ENCODE results near the gene TBX18.

The TBX18 gene

DNA sequence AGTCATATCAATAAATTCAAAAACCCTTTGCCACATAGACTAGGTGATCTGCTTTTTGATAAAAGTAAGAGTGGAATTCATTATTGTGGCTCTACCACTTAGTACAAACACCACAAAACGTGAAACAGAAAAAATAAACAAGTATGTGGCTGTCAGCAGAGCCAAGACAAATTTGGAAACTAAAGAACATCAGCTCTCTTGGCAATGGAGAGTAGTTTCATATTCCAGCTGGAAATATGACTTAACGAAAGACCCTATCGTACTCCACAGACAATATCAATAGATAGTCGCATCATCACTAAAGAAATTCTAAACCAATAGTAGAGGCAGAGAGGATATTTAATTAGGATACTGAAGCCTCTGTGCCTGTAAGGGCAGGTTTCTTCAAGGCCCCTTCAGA, 20.8 kb downstream of the TBX18 start:
- no peak for DNase-seq (ENCODE audit: low read depth)

DNA sequence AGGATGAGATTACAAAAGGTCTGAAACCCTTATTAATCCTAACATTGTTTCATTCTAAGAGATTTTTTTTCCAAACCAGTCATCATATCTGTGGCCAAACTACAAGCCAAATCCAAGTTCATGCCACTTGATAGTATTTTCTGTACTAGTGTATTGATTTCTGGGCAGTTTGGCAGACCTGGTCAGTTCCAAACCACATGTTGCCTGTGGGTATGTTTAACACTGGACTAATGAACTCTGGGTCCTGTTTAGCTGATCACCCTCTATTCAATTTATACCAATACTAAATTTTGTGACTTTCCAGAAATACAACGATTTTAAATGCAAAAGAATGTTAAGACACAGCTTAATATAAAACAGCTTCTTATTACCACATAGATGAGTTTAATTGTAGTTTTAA, 24.0 kb downstream of the TBX18 start:
- DNase-seq (ENCODE audit: low read depth): no peak

DNA sequence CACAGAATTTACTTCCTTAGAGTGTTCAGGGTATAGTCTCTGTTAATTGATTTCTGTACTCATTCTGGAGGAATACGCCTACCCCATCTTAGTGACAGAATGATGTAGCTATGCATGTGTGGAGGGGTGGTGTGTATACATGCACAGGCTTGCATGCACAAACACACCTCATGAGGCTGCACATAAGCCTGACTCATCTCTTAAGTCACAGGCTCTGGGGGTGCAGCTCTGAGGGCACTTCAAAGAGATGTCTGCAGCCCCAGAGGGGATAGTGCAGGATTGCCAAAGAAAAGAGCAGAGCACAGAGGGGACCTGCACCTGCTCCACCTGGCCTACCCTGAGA, 24.6 kb downstream of the TBX18 start:
- no peak for DNase-seq (ENCODE audit: low read depth)

DNA sequence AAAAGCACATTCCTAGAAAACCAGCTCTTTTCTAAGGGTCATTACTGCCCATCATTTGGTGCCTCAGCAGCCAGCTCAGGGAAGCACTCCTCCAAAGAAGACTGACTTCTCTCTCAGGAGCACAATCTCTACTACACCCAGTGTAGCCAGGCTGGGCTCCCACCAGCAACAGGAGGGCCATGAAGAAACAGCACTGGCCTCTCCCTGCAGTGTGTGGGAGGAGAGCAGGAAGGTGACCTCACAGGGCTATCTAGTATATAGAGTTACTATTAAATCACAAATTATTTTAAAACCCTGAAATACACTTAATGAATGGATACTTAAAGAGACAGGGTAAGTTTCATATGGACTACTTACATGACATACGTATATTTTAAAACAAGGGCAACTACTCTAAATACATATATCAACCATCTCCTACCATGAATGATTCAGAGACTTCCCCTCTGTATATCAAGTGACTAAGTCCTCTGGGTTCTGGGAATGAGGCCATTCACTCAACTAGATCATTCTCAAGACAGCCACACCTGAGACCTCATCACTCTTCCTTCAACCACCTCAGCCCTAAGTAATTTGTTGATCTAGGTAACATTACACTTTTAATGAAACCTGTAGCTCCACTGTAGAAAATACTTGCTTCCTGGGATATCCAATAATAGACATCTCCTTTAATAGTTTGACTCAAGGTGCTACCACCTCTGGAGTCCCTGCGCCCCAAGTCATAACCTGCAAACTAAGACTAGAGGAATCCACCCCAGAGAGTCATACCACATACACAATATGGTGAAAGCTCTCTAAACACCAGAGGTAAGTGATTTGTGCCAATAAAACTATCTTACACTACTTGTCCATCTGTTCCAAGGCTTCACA, 25.2 kb downstream of the TBX18 start:
- DNase-seq (ENCODE audit: low read depth): no peak

DNA sequence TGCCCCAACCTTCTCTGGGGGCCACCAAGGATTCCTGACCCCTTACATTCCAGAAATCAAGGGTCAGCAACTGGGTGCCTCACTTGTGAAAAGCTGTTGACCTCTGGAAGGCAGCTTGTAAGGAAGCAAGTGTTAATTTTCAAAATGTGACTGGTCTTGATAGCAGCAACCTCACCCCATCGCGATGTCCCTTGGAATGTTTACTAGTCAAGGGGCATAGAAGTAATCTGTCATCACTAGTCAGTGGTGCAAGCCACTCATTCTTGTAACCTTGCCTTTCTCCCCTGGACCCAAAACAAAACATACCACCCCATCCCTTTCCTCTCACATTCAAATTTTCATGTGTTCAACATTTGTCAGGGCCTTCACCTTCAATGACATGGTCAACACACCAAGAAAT, 30.5 kb downstream of the TBX18 start:
- DNase-seq (ENCODE audit: low read depth): no peak

DNA sequence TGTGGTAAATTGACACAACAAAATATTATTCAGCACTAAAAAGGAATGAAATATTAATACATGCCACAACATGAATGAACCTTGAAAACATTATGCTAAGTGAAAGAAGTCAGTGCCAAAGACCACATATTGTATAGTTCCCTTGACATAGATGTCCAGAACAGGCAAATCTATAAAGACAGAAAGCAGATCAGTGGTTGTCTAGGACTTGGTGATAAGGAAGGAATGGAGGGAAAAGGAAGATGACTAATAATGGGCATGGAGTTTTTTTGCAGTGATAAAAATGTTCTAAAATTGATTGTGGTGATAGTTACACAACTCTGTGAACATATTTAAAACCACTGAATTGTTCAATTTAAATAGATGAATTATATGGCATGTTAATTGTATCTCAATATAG, 32.5 kb downstream of the TBX18 start:
- no peak for DNase-seq (ENCODE audit: low read depth)

DNA sequence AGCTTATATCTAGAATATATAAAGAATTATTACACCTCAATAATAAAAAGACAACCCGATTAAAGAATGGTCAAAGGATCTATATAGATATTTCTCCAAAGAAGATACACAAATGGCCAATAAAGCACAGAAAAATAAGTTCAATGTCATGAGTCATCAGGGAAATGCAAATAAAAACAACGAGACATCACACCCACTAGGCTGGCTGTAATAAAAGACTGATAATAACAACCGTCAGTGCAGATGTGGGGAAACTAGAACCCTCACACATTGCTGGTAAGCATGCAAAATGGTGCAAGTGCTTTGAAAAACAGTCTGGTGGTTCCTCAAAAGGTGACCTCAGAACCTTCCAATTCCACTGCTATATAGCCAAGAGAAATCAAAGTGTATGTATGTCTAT, 33.0 kb downstream of the TBX18 start:
- DNase-seq (ENCODE audit: low read depth): no peak

DNA sequence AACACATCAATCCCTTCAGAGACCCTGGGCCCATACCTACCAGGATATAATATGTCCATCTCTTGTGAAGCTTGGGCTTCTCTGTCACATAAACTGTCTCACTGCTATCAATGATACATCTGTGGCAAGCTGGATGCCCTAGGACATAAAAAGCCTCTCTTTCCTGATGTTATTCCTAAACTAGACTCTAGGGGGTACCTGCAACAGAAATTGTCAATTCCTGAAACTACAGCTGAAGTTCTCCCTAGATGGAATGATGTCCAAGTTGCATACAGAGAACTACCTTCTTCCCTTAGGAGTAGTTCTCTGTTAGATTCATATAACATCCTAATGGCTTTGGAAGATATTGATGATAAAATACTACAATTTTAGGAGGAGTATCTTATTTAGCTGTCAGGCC, 35.8 kb downstream of the TBX18 start:
- DNase-seq (ENCODE audit: low read depth): no peak

DNA sequence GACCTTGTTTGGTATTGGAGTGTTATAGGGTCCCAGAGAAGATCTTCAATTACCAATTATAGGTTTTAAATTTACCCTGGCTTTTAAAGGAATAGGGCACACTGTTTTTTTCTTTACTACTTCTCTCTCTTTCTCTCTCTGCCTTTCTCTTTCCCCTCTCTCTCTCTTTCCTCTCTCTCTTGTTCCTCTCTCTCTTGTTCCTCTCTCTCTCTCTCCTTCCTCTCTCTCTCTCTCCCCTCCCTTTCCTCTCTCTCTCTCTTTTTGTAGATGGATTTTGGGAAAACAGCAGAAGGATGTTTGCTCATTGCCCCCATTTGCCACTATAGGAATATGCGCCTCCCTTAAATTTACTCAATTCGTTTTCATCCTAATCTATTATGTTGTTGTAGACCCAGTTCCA, 45.2 kb downstream of the TBX18 start:
- DNase-seq (ENCODE audit: low read depth): no peak

DNA sequence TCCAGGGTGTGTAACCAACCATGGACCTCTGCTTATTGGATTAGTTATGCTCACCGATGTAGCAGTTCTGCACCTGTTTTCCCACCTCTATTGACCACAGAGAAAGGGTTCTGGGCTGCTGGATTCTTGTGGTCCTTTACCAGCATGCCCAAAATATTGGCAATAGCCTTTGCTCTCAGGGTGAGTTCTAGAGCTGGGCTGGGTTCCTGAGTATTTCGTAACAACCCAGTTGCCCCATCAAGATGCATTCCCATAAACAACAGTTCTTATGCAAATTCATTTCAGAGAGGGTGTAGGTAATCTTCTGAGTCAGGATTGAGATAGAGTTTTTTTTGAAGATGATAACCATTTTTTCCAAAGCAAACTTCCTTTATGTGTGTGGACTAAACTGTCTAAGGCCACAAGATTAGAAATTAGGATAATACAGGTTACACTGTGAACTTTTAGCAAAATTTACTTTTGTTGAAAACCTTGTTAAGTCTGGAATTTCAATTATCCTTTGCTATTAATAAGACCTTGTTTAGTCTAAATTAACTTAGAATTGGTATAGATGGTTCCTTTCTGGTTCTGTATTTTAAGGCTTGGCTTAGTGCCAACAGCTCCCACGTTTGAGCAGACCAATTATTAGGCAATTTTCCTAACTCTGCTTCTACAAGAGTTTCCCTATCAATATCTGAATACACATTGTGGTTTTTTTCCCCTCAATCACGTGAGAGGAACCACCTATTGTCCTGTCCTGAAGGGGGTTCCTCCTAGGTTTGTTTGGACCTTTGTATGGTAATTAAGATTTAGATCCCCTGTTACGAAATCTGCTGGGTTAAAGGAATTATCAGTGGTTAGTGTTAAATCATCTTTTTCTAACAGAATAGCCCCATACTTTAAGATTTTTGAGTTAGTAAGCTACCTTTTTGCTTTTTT, 46.1 kb downstream of the TBX18 start:
- DNase-seq (ENCODE audit: low read depth): no peak

DNA sequence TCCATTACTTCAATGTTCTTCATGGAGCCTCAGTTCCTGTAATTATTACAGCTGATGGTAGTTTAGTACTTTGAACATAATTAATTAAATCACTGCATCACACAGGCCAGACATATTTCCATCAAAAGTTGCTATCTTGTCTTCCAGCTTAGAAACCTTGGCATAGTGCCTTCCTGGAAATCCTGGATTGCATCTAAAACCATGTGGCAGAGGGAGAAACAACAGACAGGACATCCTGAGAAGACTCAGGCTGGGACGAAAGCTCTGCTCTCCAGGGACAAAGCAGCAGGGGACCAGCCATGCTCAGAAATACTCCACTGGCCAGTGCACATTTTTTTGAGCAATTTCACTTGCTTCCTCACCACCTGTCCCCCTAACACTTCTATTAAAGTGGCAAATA, 55.3 kb downstream of the TBX18 start:
- no peak for DNase-seq (ENCODE audit: low read depth)

DNA sequence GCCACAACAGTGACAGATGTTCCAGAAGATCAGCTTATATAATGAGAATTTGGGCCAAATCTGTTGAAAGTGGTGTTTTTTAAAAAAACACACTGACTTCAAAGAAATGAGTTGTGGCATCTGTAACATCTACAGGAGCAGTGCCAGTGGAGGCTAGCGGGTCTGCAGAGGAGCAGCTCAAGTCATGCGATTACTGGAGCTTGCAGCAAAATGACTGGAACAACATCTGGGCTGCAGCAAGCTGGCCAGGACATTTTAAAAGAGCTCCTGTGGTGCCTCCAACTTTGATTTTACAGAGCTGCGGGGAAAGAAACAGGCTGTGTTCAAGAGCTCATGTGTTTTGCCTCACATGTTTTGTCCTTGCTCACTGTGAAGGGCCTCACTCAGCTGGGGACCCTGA, 57.2 kb downstream of the TBX18 start:
- no peak for DNase-seq (ENCODE audit: low read depth)

DNA sequence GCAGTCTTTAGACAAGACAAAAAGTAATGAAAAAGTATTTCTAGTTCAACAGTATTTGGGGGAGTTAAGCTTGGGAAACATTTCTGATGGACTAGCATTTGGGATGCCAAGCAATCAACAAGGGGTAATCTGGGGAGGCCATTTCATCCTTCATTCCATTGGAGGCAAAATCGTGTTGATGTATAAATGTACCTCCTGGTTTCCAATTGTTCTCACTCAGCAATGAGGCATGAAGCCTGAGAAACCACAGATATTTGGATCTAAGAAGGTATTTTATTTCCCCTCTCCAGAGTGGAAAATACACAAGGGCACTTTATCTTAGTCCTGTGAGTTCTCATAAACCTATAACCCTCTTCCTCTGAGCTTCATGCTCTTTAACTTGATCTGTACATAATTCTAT, 68.2 kb downstream of the TBX18 start:
- no peak for DNase-seq (ENCODE audit: low read depth)

DNA sequence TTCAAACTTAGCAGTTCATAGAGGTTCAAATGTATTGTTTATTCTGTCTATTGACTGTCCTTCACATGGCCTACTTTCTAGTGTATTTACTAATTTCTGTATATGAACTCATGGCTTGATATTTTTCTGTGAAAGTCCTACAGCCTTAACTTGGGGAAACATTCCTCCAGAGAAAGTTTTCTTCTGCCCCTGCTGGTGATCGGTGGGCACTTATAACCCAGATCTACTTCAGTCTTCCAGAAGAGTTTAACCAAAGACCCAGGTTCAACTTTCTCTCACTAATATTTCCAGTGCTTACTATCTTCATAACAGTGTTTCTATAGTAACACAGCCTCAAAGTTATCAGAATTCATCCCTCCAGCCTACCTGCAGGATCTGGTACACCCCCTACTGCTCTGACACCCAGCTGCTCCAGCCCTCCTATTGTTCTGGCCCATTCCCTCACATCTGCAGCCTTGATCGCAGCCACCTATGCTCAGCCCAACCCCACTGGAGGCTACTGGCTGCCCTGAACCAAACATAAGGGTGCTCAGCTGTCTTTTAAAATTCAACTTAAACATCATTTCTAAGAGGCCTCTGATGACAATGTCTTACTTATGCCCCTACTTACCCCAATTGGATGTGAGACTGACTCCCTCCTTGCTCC, 72.3 kb downstream of the TBX18 start:
- no peak for DNase-seq (ENCODE audit: low read depth)

DNA sequence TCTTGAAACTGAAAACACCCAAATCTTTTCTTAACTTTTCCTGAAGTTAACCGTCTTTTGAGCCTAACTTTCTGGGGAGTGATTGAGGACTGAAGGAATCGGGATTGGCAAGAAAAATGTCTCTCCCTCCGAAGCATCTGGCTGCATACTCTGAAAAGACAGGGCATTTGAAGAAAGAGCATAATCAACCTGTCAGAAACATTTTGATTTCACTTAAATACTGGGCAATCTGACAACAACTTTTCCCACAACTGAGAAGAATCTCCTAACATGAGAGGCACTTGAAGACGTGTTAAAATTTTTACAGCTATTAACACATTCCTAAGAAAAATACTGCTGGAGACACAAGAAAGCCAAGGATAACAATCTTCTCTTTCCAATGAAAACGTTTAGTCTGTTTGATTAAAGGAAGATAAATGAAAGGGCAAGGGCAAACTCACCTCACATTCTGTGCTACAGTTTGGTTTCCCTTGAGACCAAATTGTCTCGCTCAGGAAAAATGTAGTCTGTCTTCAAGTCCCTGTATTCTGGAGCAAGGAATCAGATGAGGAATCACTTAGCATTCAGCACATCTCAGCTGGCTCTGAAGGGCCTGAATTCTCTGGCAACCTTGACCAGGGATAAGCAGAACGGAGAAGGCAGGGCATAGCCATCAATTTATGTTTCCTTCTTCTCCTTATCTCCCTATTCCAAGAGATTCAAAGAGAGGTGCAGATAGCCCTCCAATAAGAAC, 76.1 kb downstream of the TBX18 start:
- DNase-seq (ENCODE audit: low read depth): no peak

DNA sequence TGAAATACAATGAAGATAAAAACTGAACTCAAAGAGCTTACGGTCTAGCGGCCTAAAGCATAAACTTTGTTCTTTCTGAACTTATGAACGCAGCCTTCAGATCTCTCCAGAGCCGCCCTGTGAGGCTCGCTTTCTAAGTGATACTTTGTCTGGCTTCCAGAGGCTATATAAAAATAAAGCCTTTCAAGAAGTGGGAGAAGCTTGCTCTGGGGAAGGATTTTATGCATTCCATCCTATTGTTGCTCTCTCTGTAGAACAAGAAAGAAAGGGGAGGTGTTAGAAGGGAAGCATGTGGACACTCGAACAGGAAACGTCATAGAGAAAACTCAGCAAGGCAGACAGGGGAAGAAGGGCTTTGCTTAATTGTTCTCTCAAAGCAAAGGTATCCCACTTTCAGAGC, 77.0 kb downstream of the TBX18 start:
- DNase-seq (ENCODE audit: low read depth): no peak

DNA sequence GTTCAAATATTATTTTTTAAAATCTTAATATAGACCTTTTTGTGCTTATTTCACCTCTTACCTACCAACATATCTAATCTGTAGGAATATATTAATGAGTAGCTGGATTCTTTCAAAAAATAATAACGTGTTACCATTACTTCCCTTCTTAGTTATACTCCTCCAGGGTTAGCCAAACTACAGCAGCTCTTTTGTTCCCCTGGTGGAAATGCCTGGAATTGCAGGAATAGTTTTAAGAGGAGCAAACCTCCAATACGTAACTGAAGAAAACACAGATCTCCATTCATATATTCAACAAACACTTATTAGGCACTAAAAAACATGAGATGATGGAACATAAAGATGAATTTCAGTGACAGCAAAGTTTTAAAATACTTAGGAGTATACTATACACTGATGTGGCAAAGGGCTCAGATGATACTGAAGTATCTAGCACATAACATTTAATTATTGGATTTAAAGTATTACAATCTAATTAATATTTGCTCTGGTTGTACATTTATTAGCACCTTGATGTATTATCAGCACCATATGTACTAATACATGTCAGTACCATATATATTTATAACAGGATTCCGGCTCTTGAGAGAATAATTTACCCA, 78.3 kb downstream of the TBX18 start:
- no peak for DNase-seq (ENCODE audit: low read depth)

DNA sequence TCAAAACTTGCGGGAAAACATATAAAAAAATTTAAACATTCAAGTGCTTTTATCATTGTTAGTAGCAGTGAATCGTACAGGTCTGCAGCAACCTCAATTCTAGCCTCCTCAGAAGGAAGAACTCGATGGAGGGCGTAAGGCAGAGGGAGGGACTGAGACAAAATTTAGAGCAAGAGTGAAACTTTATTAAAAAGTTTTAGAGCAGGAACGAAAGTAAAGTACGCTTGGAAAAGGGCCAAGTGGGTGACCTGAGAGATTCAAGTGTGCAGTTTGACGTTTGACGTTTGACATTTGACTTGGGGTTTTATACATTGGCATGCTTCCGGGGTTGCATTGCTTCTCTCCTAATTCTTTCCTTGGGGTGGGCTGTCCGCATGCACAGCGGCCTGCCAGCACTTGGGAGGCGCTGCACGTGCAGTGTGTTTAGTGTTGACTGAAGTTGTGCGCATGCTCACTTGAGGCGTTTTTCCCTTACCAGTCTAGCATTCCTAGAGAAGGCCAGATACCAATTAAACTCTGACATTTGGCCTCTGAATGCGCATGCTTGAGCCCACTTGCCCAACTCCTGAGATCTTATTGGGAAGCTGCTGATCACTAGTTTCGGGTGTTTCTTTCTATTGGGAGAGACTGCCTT, 82.6 kb downstream of the TBX18 start:
- no peak for DNase-seq (ENCODE audit: low read depth)

DNA sequence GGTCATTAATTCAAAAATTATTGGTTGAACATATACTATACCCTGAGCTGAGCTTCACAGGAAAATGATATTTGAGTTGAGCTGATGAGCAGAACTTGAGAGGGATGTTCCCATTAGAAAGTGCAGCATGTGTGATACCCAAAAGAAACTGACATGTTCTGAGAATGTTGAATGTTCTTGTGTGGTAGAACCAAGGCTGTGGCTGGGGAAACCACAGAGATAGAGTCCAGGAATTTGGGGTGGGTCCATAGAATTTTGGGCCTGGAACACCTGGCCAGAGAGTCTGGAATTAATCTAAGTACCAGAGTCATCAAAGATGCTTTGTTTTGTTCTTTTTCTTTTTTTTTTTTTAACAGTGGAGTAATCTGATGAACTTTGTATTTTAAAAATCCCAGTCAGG, 88.7 kb downstream of the TBX18 start:
- DNase-seq (ENCODE audit: low read depth): no peak

DNA sequence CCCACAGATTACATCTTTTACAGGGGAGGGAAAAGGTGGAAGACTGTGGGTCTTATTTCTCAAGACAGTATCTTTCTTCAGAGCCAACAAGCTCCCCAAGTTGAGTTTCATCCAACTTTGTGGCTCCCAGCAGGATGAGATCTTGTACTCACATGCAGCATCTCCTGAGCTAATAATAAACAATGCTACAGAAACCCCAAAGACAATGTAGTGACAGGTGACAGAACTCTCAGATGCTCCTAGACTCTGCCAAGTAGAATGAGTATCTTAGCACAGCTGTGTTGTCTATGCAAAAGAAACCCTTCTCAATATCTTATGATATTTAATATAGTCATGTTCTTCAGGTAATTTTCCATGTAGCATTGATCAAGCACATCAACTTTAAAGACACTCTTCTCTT, 90.0 kb downstream of the TBX18 start:
- no peak for DNase-seq (ENCODE audit: low read depth)

DNA sequence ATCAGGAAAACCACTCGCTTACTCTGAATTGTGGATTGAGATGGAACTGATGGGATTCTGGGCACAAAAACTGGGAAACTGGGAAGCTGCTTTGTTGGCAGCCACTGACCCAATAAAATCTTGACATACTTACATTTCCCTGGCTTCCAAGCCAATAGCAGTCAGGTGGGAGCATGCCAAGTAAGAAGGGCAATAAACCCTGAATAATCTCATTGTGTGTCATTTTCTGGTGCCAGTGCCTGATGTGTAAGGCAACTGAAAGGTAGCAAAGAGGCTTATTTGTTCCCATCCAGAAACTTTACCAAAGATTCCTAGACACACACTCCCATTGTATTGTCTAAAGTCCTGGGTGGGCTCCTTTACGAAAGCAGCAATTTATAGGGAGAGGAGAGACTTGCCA, 93.2 kb downstream of the TBX18 start:
- no peak for DNase-seq (ENCODE audit: low read depth)

Data from activated gamma-delta T cell treated with anti-CD3 and anti-CD28 coated beads, Interleukin-2, amount 50 U/mL, for 16 hours (primary cell).